ENCODE data around the gene MAOB. TPM values are rescaled to one million over a fixed set of nuclear protein-coding genes. Genes with fewer than 3 reads are reported as not detected.
A peak's percentile ranks its signal among the peaks of the same experiment; 100 is the strongest.

MAOB gene
- total RNA-seq, 4 donors from 2014 or later = 1.2 to 9.5 (median 3.4) TPM

DNA sequence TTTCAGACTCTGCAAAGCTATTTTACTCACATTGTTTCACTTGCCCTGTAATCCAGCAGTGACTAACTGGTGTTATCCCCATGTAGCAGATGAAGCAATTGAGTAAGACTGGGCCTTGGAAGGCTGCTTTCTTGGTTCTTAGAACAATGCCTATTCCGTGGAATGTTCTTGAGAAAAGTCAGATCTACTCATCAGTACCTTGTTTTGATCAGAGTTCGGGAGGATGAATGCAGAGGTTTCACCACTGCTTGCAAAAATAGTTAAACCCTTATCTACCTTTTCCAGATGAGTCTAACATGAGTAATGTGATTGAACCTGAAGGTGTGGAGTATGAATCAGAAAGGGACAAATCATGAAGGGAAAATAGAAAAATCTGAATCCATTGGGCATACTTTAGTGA is 1.8 kb downstream of the MAOB start:
- Histone ChIP-seq H3K27me3 (no peaks in the 10 kb centered on the region), H3K4me1 (no peaks in the 10 kb centered on the region), H3K36me3 (no peaks in the 10 kb centered on the region), H3K9me3 (no peaks in the 10 kb centered on the region), H3K27ac (no peak overlapping the region), H3K4me3 (replicated peaks in 1 of 3) (no peak overlapping the region)
- no peak for DNase-seq
- TF ChIP-seq POLR2A (IDR thresholded peaks at IDR 0.05) = no peak
- TF ChIP-seq, protein P1, sequence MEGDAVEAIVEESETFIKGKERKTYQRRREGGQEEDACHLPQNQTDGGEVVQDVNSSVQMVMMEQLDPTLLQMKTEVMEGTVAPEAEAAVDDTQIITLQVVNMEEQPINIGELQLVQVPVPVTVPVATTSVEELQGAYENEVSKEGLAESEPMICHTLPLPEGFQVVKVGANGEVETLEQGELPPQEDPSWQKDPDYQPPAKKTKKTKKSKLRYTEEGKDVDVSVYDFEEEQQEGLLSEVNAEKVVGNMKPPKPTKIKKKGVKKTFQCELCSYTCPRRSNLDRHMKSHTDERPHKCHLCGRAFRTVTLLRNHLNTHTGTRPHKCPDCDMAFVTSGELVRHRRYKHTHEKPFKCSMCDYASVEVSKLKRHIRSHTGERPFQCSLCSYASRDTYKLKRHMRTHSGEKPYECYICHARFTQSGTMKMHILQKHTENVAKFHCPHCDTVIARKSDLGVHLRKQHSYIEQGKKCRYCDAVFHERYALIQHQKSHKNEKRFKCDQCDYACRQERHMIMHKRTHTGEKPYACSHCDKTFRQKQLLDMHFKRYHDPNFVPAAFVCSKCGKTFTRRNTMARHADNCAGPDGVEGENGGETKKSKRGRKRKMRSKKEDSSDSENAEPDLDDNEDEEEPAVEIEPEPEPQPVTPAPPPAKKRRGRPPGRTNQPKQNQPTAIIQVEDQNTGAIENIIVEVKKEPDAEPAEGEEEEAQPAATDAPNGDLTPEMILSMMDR (IDR thresholded peaks at IDR 0.05) = no peak
- intact Hi-C loops (cut with DNase I) = no loop called here
- WGBS, 2 donors = 89 to 95% methylated on average over 2 of the region's 2 CpGs

GRCh38 chrX:43878906-43879526 is 3.2 kb downstream of the MAOB start:
- intact Hi-C loops (cut with DNase I) = no loop called here
- H3K27ac ChIP-seq = no peak overlapping the region
- H3K36me3 ChIP-seq = no peaks in the 10 kb centered on the region
- no peak overlapping the region for H3K4me3 ChIP-seq (replicated peaks in 1 of 3)
- no peak for TF ChIP-seq POLR2A (IDR thresholded peaks at IDR 0.05)
- TF ChIP-seq, protein P1 (IDR thresholded peaks at IDR 0.05) = no peak
- DNase-seq = no peak
- H3K9me3 ChIP-seq = no peaks in the 10 kb centered on the region
- WGBS, 2 donors = 69 to 84% methylated on average over 6 of the region's 6 CpGs
- no peaks in the 10 kb centered on the region for H3K27me3 ChIP-seq
- no peaks in the 10 kb centered on the region for H3K4me1 ChIP-seq

- no peak for DNase-seq
- Histone ChIP-seq H3K9me3 (no peaks in the 10 kb centered on the region), H3K4me1 (no peaks in the 10 kb centered on the region), H3K4me3 (replicated peaks in 1 of 3) (no peak overlapping the region), H3K36me3 (no peaks in the 10 kb centered on the region), H3K27ac (no peak overlapping the region), H3K27me3 (no peaks in the 10 kb centered on the region)
- intact Hi-C loops (cut with DNase I) = no loop called here
- 88 to 93% methylated on average over 3 of the region's 3 CpGs for WGBS, 2 donors
- TF ChIP-seq, protein P1 (IDR thresholded peaks at IDR 0.05) = no peak
- TF ChIP-seq POLR2A (IDR thresholded peaks at IDR 0.05) = no peak
Observed at GRCh38 chrX:43876680-43877079, 5.6 kb downstream of the MAOB start.

DNA sequence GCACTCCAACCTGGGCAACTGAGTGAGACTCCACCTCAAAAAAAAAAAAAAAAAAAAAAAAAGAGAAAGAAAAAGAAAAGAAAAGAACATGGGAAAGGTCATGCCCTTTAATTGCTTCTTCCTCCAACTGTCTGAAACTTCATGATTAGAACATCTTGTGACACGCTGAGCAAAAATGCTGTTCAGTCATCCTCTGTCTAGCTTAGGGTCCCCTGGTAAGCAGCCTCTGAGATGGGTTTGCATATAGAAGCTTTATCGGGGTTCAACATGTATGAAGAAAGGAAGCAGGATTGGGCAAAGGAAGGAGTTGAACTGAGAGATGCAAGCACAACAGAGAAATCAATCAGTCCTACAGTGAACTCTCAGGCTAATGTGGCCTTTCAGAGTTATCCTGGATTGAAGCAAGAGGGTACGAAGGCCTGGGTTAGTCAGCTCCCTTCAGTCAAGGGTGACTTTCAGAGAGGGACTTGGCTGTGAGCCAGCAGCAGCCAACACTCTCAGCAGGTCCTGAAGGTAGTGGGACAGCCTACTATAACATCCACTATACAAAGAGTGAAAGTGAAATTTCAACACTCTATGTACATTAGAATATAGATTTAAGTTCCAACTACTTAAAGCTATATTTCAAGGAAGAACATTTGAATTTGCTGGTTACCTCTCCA is 11.4 kb downstream of the MAOB start:
- Histone ChIP-seq H3K4me1 (no peaks in the 10 kb centered on the region), H3K9me3 (no peaks in the 10 kb centered on the region), H3K27ac (no peak overlapping the region), H3K4me3 (replicated peaks in 1 of 3) (no peak overlapping the region), H3K27me3 (no peaks in the 10 kb centered on the region), H3K36me3 (no peaks in the 10 kb centered on the region)
- intact Hi-C loops (cut with DNase I) = no loop called here
- TF ChIP-seq, protein P1 (IDR thresholded peaks at IDR 0.05) = no peak
- TF ChIP-seq POLR2A (IDR thresholded peaks at IDR 0.05) = no peak
- WGBS, 2 donors = 71 to 81% methylated on average over 3 of the region's 3 CpGs
- DNase-seq = peak; percentile 59 to 62

- Histone ChIP-seq H3K4me3 (replicated peaks in 1 of 3) (no peak overlapping the region), H3K9me3 (no peaks in the 10 kb centered on the region), H3K27me3 (no peaks in the 10 kb centered on the region), H3K27ac (no peak overlapping the region), H3K4me1 (no peaks in the 10 kb centered on the region), H3K36me3 (no peaks in the 10 kb centered on the region)
- no peak for DNase-seq
- intact Hi-C loops (cut with DNase I) = no loop called here
- TF ChIP-seq, protein P1 (IDR thresholded peaks at IDR 0.05) = no peak
- no peak for TF ChIP-seq POLR2A (IDR thresholded peaks at IDR 0.05)
- WGBS, 2 donors = 73 to 91% methylated on average over 3 of the region's 3 CpGs
Observed at GRCh38 chrX:43870011-43870410, 12.2 kb downstream of the MAOB start.

Measured in thyroid gland (tissue), 4 donors.